K562 (cell line): ENCODE measurements around the gene PACSIN3. TPM values are rescaled to one million over a fixed set of nuclear protein-coding genes. Genes with fewer than 3 reads are reported as not detected.

Source experiments
- ATAC-seq: fragments of 200-7000 bp; cut with Tn5 transposase; 3 replicates; pipeline ENCODE4 v1.9.1; 2020; ENCODE audit warnings: moderate library complexity
- BruUV-seq: library from RNA; stranded (reverse); fragments of 400-500 nt; replicated peaks from 2 replicates; lab custom pipeline; 2021; lab: Mats Ljungman, UMichigan
- CTCF ChIA-PET: fragments of 300-600 bp; formaldehyde crosslinking; extraction: SDS; loops from one replicate; lab custom pipeline; 2021; ENCODE audit warnings: low intra/inter-chr PET ratio; lab: Yijun Ruan, JAX
- POLR2A ChIA-PET: fragments of 300-600, 350-650 bp; sonication (Branson Sonifier 250); formaldehyde crosslinking; extraction: SDS; loops from one replicate; lab custom pipeline; 2021; ENCODE audit warnings: antibody characterized with exemption, inconsistent platforms; lab: Yijun Ruan, JAX
- DNase-seq, 4 experiments: peaks; one replicate each; pipeline versions ENCODE4 v3.0.0 to v3.0.0-alpha.2; 2011 to 2018; ENCODE audit warnings: low spot score in 3 of 4, mixed read lengths in 3 of 4; ENCODE audit errors: extremely low read depth in 1 of 4
- FAIRE-seq: peaks from 2 replicates; lab custom pipeline; 2011; peaks lifted over from hg19 to GRCh38; lab: Jason Lieb, UNC
- H2AFZ ChIP-seq: 2 replicates; pipeline ENCODE4 v1.6.0; 2011; ENCODE audit warnings: low read depth, low read length, control low read depth, inconsistent platforms
- H3K27ac ChIP-seq: fragments of 200-600 bp; 3 replicates; pipeline ENCODE4 v1.8.0; 2011; ENCODE audit warnings: low read depth, mild to moderate bottlenecking, control low read depth, inconsistent platforms, low read length, moderate library complexity, mixed read lengths; ENCODE audit errors: extremely low read depth
- H3K27me3 ChIP-seq, 2 experiments: fragments of 300-600 bp in 1 of 2; 2 replicates in 1 of 2; 3 replicates in 1 of 2; pipeline versions ENCODE4 v1.6.0 to v1.8.0; 2011; ENCODE audit warnings: inconsistent platforms in 2 of 2, low read length in 2 of 2, mild to moderate bottlenecking in 1 of 2, mixed read lengths in 1 of 2, moderate library complexity in 1 of 2; ENCODE audit not compliant: control insufficient read depth in 2 of 2, insufficient read depth in 2 of 2
- H3K36me3 ChIP-seq: fragments of 300-600 bp; 3 replicates; pipeline ENCODE4 v1.8.0; 2011; ENCODE audit warnings: mild to moderate bottlenecking, low read length, inconsistent platforms; ENCODE audit not compliant: control insufficient read depth, insufficient read depth
- H3K4me1 ChIP-seq, 2 experiments: fragments of 200-600 bp in 1 of 2; replicated peaks in 1 of 2; 2 replicates in 1 of 2; 3 replicates in 1 of 2; pipeline versions ENCODE4 v1.5.1 to v1.8.0; 2011; ENCODE audit warnings: inconsistent platforms in 2 of 2, low read length in 2 of 2, mild to moderate bottlenecking in 1 of 2, mixed read lengths in 1 of 2, moderate library complexity in 1 of 2; ENCODE audit not compliant: control insufficient read depth in 2 of 2, insufficient read depth in 2 of 2
- H3K4me2 ChIP-seq: 2 replicates; pipeline ENCODE4 v1.6.1; 2011; ENCODE audit warnings: low read length, control low read depth, inconsistent platforms, mixed read lengths; ENCODE audit not compliant: insufficient read depth
- H3K4me3 ChIP-seq: fragments of 200-600 bp; sonication (generic), shearing (Covaris generic); 2 replicates; pipeline ENCODE4 v1.5.1; 2016; ENCODE audit warnings: control low read depth, inconsistent platforms
- H3K79me2 ChIP-seq: fragments of 200-600 bp; 3 replicates; pipeline ENCODE4 v1.8.0; 2011; ENCODE audit warnings: low read length, inconsistent platforms; ENCODE audit not compliant: control insufficient read depth, insufficient read depth
- H3K9ac ChIP-seq, 2 experiments: 2 replicates each; pipeline versions ENCODE4 v1.6.0 to v1.6.1; 2011; ENCODE audit warnings: low read depth in 2 of 2, low read length in 2 of 2, control low read depth in 1 of 2, inconsistent platforms in 1 of 2, mild to moderate bottlenecking in 1 of 2, mixed read lengths in 1 of 2; ENCODE audit not compliant: insufficient read depth in 1 of 2
- H3K9me1 ChIP-seq: one replicate; pipeline ENCODE4 v1.6.0; 2011; ENCODE audit warnings: inconsistent platforms, mild to moderate bottlenecking, low read length, moderate library complexity; ENCODE audit not compliant: control insufficient read depth, insufficient read depth
- H3K9me3 ChIP-seq: replicated peaks from 2 replicates; pipeline ENCODE4 v1.5.1; 2011; ENCODE audit warnings: low read depth, low read length, inconsistent platforms; ENCODE audit not compliant: control insufficient read depth, insufficient read depth
- H4K20me1 ChIP-seq: replicated peaks from 2 replicates; pipeline ENCODE4 v1.6.1; 2011; ENCODE audit warnings: low read length, inconsistent platforms, mixed read lengths; ENCODE audit not compliant: control insufficient read depth, insufficient read depth
- KAT8 ChIP-seq: fragments of 450-650 bp; IDR thresholded peaks from 2 replicates; pipeline ENCODE4 v1.6.1; 2016; ENCODE audit warnings: low read depth, mild to moderate bottlenecking
- TAF7 ChIP-seq: fragments of 450-650 bp; IDR thresholded peaks from 2 replicates; pipeline ENCODE4 v1.6.1; 2016; ENCODE audit warnings: missing genetic modification characterization, missing compliant biosample characterization
- TEAD4 ChIP-seq, 2 experiments: sonication (generic) in 1 of 2; formaldehyde crosslinking in 1 of 2; IDR thresholded peaks; 2 replicates each; pipeline versions ENCODE4 v1.6.1 to v1.8.0; 2012 to 2022; ENCODE audit warnings: borderline replicate concordance in 1 of 2, inconsistent platforms in 1 of 2, low read length in 1 of 2, mild to moderate bottlenecking in 1 of 2, missing genetic modification reagents in 1 of 2
- ZBTB43 ChIP-seq: sonication (generic); formaldehyde crosslinking; IDR thresholded peaks from 2 replicates; pipeline ENCODE4 v1.8.0; 2023; ENCODE audit warnings: mild to moderate bottlenecking, missing genetic modification reagents
- ZC3H4 ChIP-seq: sonication (generic); formaldehyde crosslinking; IDR thresholded peaks from 2 replicates; pipeline ENCODE4 v1.9.0; 2021; ENCODE audit warnings: missing genetic modification reagents, borderline replicate concordance
- WGBS: fragments of 100-300 bp; shearing (Covaris generic); methylation state at CpG from one replicate; pipeline ENCODE4 v1.1.6; 2016; ENCODE audit warnings: low coverage, mixed read lengths; ENCODE audit not compliant: insufficient coverage; ENCODE audit errors: missing lambda C conversion rate; 5-methylcytosine and 5-hydroxymethylcytosine counted together
- in situ Hi-C: fragments of 300-500 bp; cut with MboI; formaldehyde crosslinking; loops from 4 replicates; pipeline ENCODE4 v1.15.0; 2018; ENCODE audit warnings: inconsistent platforms, mixed read lengths
- intact Hi-C: fragments of 100-400 bp; cut with micrococcal nuclease; formaldehyde crosslinking; loops from 2 replicates; pipeline ENCODE4 v1.14.2; 2022
- polyA plus RNA-seq, 8 experiments: library from polyadenylated mRNA; depleted of rRNA in 4 of 8; stranded (reverse) in 5 of 8; unstranded in 3 of 8; fragments of >200 nt; fragmentation: Nextera tagmentation in 2 of 8; fragmentation: Illumina TruSeq in 1 of 8; extraction: Ambion mirVana in 2 of 8; extraction: Trizol in 1 of 8; gene quantifications; 2 replicates each; pipeline versions ENCODE4 v1.2.1 to v1.2.3, GENCODE V29; 2011 to 2014; ENCODE audit warnings: inconsistent platforms in 1 of 8, missing spikeins in 1 of 8
- total RNA-seq, 7 experiments: library from RNA; depleted of rRNA in 6 of 7; stranded (reverse); fragments of >200 nt in 6 of 7; fragmentation: Illumina TruSeq in 2 of 7; extraction: Trizol in 2 of 7; gene quantifications; 2 replicates each; pipeline versions ENCODE4 v1.2.1 to v1.2.3, GENCODE V29; 2011 to 2021; ENCODE audit warnings: low replicate concordance in 1 of 7

Gene PACSIN3
- total and polyA plus RNA-seq, 9 of the 15 experiments (the other 6 are each of a cell fraction or from before 2014, with no cell fraction given) = 0.13 to 18.1 (median 7.1) TPM

GRCh38 chr11:47177846-47178245 lies 8.4 kb downstream of the PACSIN3 start:
- H3K27ac ChIP-seq = peak overlapping the region; percentile 88
- intact Hi-C loops = loop anchor here (1.0 to 2.0 kb wide), 5 partner anchors 71 to 276 kb away; partner anchors contain the start of genes ACP2 and SLC39A13
- in situ Hi-C loops = loop anchor here (10.0 kb wide), 1 partner anchor 167 kb away; no protein-coding TSS in a partner anchor
- TF ChIP-seq KAT8 = no peak
- TF ChIP-seq TAF7 (tag) = 0 out of 2 replicates have a peak, but pooled peaks have one; percentile 21
- peak; percentile 26; the same call in 1 of the 2 replicates for TF ChIP-seq ZC3H4 (CRISPR knock-in tag)
- no peak for TF ChIP-seq ZBTB43 (CRISPR knock-in tag)
- TF ChIP-seq TEAD4 (IDR thresholded peaks at IDR 0.05; ENCODE audit: low read length) = no peak
- TF ChIP-seq TEAD4 (CRISPR knock-in tag; IDR thresholded peaks at IDR 0.05; ENCODE audit: borderline replicate concordance) = 0 out of 2 replicates have a peak, but pooled peaks have one; percentile 29
- TF ChIP-seq, all 486 proteins: peak for 3
- no peak overlapping the region; the same call in 1 of the 2 replicates for H3K4me3 ChIP-seq
- H3K4me1 ChIP-seq = peaks cover 16 to 35% of the 10 kb centered on the region in 2 experiments
- ChIA-PET CTCF (interaction anchor here (0.7 to 1.9 kb wide), 2 partner anchors 24 to 177 kb away, joined by 3 to 10 read pairs; no protein-coding TSS in a partner anchor), POLR2A (interaction anchor here (0.6 to 1.5 kb wide), 6 partner anchors 10 to 248 kb away, joined by 3 to 11 read pairs (median 4); partner anchors contain the start of gene ACP2)
- WGBS = 73% methylated on average over 6 of the region's 6 CpGs
- peaks cover 37% of the 10 kb centered on the region for H3K79me2 ChIP-seq
- no peaks in the 10 kb centered on the region for H3K9me3 ChIP-seq
- DNase-seq (no peak), FAIRE-seq (no peak), ATAC-seq (no peak)
- H4K20me1 ChIP-seq = peaks cover 6% of the 10 kb centered on the region; the same call in 1 of the 2 replicates
- peak overlapping the region; percentile 87 to 96 for H3K9ac ChIP-seq
- peak overlapping the region; percentile 90 for H3K4me2 ChIP-seq
- peak overlapping the region; percentile 97 for H2AFZ ChIP-seq
- H3K27me3 ChIP-seq = no peaks in the 10 kb centered on the region
- peaks cover 37% of the 10 kb centered on the region for H3K36me3 ChIP-seq
- BruUV-seq = no TSS peak
- H3K9me1 ChIP-seq = peaks cover 3% of the 10 kb centered on the region
